ENCODE measurements around the gene KHDRBS2. TPM values are rescaled to one million over a fixed set of nuclear protein-coding genes. Genes with fewer than 3 reads are reported as not detected.

The KHDRBS2 gene
- polyA plus RNA-seq, 1 of the 3 experiments (the other 2 are of a cell fraction), result not detected

GRCh38 chr6:61950811-61951210 is 335.2 kb downstream of the KHDRBS2 start:
- Histone ChIP-seq H3K9me3 (no peaks in the 10 kb centered on the region), H3K27ac (ENCODE audit: low read depth in 2 of 2, low read length in 1 of 2) (no peak overlapping the region), H3K9ac (no peak overlapping the region), H3F3A (replicated peaks; ENCODE audit: insufficient read depth) (no peaks in the 10 kb centered on the region), H3K27me3 (ENCODE audit: insufficient read depth) (no peaks in the 10 kb centered on the region), H2AFZ (ENCODE audit: low read depth) (no peak overlapping the region), H3K79me2 (ENCODE audit: insufficient read depth) (no peaks in the 10 kb centered on the region), H3K4me3 (ENCODE audit: low read depth in 2 of 2, low read length in 1 of 2) (no peak overlapping the region), H4K20me1 (ENCODE audit: insufficient read depth) (no peaks in the 10 kb centered on the region), H3K4me1 (ENCODE audit: control insufficient read depth in 1 of 2, insufficient read depth in 2 of 2, low read depth in 1 of 2, low read length in 1 of 2) (no peaks in the 10 kb centered on the region), H3K9me2 (no peaks in the 10 kb centered on the region), H3K4me2 (no peak overlapping the region), H3K36me3 (replicated peaks in 1 of 2; ENCODE audit: control insufficient read depth in 1 of 2, insufficient read depth in 2 of 2, low read length in 1 of 2) (no peaks in the 10 kb centered on the region)
- DNase-seq, result no peak
- WGBS (ENCODE audit: low lambda C conversion rate), result 0% methylated on average over 1 of the region's 1 CpG
- ChIA-PET CTCF (interaction anchor here (1.0 to 1.4 kb wide), 2 partner anchors 9 to 245 kb away, joined by 3 to 4 read pairs; no protein-coding TSS in a partner anchor), POLR2A (no interaction called here)
- TF ChIP-seq SIN3A (IDR thresholded peaks at IDR 0.05; ENCODE audit: borderline replicate concordance, low read depth, low read length) (no peak), POLR2AphosphoS5 (IDR thresholded peaks at IDR 0.05; ENCODE audit: low read depth, low read length) (no peak), RFX5 (IDR thresholded peaks at IDR 0.05; ENCODE audit: low read length) (no peak), YY1 (IDR thresholded peaks at IDR 0.05; ENCODE audit: low read depth) (no peak), GATA2 (CRISPR knock-in tag; IDR thresholded peaks at IDR 0.05) (no peak), NRF1 (IDR thresholded peaks at IDR 0.05; ENCODE audit: low read depth, low read length) (no peak), EP300 (IDR thresholded peaks at IDR 0.05; ENCODE audit: borderline replicate concordance in 1 of 2, low read depth in 1 of 2, low read length in 1 of 2) (no peak), FOSL2 (IDR thresholded peaks at IDR 0.05; ENCODE audit: borderline replicate concordance, low read depth) (no peak), ZBTB33 (IDR thresholded peaks at IDR 0.05; ENCODE audit: borderline replicate concordance, low read depth) (no peak), ELF1 (IDR thresholded peaks at IDR 0.05) (no peak), EZH2phosphoT487 (IDR thresholded peaks at IDR 0.05; ENCODE audit: borderline replicate concordance, low read depth) (no peak), SMC3 (IDR thresholded peaks at IDR 0.05; ENCODE audit: low read depth, low read length) (no peak), TEAD4 (IDR thresholded peaks at IDR 0.05; ENCODE audit: borderline replicate concordance, insufficient read depth) (no peak), FOXJ3 (CRISPR knock-in tag; IDR thresholded peaks at IDR 0.05) (no peak)
- TF ChIP-seq, protein P1, sequence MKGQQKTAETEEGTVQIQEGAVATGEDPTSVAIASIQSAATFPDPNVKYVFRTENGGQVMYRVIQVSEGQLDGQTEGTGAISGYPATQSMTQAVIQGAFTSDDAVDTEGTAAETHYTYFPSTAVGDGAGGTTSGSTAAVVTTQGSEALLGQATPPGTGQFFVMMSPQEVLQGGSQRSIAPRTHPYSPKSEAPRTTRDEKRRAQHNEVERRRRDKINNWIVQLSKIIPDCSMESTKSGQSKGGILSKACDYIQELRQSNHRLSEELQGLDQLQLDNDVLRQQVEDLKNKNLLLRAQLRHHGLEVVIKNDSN (IDR thresholded peaks at IDR 0.05; ENCODE audit: borderline replicate concordance, low read depth), result no peak
- TF ChIP-seq, protein P2, sequence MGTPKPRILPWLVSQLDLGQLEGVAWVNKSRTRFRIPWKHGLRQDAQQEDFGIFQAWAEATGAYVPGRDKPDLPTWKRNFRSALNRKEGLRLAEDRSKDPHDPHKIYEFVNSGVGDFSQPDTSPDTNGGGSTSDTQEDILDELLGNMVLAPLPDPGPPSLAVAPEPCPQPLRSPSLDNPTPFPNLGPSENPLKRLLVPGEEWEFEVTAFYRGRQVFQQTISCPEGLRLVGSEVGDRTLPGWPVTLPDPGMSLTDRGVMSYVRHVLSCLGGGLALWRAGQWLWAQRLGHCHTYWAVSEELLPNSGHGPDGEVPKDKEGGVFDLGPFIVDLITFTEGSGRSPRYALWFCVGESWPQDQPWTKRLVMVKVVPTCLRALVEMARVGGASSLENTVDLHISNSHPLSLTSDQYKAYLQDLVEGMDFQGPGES (IDR thresholded peaks at IDR 0.05; ENCODE audit: low read depth, low read length), result no peak
- TF ChIP-seq, protein P3, sequence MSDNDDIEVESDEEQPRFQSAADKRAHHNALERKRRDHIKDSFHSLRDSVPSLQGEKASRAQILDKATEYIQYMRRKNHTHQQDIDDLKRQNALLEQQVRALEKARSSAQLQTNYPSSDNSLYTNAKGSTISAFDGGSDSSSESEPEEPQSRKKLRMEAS (IDR thresholded peaks at IDR 0.05; ENCODE audit: low read depth), result no peak
- TF ChIP-seq, protein P4, sequence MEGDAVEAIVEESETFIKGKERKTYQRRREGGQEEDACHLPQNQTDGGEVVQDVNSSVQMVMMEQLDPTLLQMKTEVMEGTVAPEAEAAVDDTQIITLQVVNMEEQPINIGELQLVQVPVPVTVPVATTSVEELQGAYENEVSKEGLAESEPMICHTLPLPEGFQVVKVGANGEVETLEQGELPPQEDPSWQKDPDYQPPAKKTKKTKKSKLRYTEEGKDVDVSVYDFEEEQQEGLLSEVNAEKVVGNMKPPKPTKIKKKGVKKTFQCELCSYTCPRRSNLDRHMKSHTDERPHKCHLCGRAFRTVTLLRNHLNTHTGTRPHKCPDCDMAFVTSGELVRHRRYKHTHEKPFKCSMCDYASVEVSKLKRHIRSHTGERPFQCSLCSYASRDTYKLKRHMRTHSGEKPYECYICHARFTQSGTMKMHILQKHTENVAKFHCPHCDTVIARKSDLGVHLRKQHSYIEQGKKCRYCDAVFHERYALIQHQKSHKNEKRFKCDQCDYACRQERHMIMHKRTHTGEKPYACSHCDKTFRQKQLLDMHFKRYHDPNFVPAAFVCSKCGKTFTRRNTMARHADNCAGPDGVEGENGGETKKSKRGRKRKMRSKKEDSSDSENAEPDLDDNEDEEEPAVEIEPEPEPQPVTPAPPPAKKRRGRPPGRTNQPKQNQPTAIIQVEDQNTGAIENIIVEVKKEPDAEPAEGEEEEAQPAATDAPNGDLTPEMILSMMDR (IDR thresholded peaks at IDR 0.05), result no peak

Data from SK-N-SH (cell line).